Fibroblast of lung (primary cell): ENCODE results near the gene PCSK5. TPM values are rescaled to one million over a fixed set of nuclear protein-coding genes. Genes with fewer than 3 reads are reported as not detected.

ENCODE experiments used
- DNase-seq, 2 donors: peaks; one replicate each; pipeline versions ENCODE4 v3.0.0 to v3.0.0-alpha.2; 2010; ENCODE audit warnings: low read depth in 2 of 2
- H2AFZ ChIP-seq: 2 replicates; pipeline ENCODE4 v1.5.1; 2012; ENCODE audit warnings: low read length, control low read depth, inconsistent platforms
- H3K27ac ChIP-seq: 2 replicates; pipeline ENCODE4 v1.5.1; 2011; ENCODE audit warnings: low read length, control low read depth; ENCODE audit not compliant: insufficient read depth
- H3K27me3 ChIP-seq: 2 replicates; pipeline ENCODE4 v1.5.1; 2011; ENCODE audit warnings: mild to moderate bottlenecking, low read length; ENCODE audit not compliant: control insufficient read depth, insufficient read depth
- H3K36me3 ChIP-seq: 2 replicates; pipeline ENCODE4 v1.5.1; 2011; ENCODE audit warnings: low read length; ENCODE audit not compliant: control insufficient read depth, insufficient read depth
- H3K4me1 ChIP-seq: 2 replicates; pipeline ENCODE4 v1.5.1; 2011; ENCODE audit warnings: low read length; ENCODE audit not compliant: control insufficient read depth, insufficient read depth; ENCODE audit errors: extremely low read depth
- H3K4me2 ChIP-seq: 2 replicates; pipeline ENCODE4 v1.5.1; 2011; ENCODE audit warnings: low read length, control low read depth; ENCODE audit not compliant: insufficient read depth; ENCODE audit errors: extremely low read depth
- H3K4me3 ChIP-seq, 4 experiments: fragments of 200-600 bp in 1 of 4; sonication (generic) in 1 of 4; replicated peaks in 1 of 4; 2 replicates each; pipeline ENCODE4 v1.5.1; 2011 to 2016; ENCODE audit warnings: low read length in 4 of 4, low read depth in 3 of 4, mild to moderate bottlenecking in 3 of 4, control low read depth in 2 of 4, inconsistent platforms in 1 of 4, mixed read lengths in 1 of 4; ENCODE audit not compliant: insufficient read depth in 1 of 4; ENCODE audit errors: control extremely low read depth in 1 of 4
- H3K79me2 ChIP-seq: 2 replicates; pipeline ENCODE4 v1.5.1; 2012; ENCODE audit warnings: mild to moderate bottlenecking, low read length, inconsistent platforms; ENCODE audit not compliant: control insufficient read depth, insufficient read depth
- H3K9ac ChIP-seq: 2 replicates; pipeline ENCODE4 v1.5.1; 2011; ENCODE audit warnings: mild to moderate bottlenecking, low read length, control low read depth; ENCODE audit not compliant: insufficient read depth
- H3K9me3 ChIP-seq: 2 replicates; pipeline ENCODE4 v1.5.1; 2012; ENCODE audit warnings: low read depth, low read length; ENCODE audit not compliant: control insufficient read depth, insufficient read depth
- H4K20me1 ChIP-seq: 2 replicates; pipeline ENCODE4 v1.5.1; 2011; ENCODE audit warnings: low read length; ENCODE audit not compliant: control insufficient read depth, insufficient read depth; ENCODE audit errors: extremely low read depth
- CTCF ChIP-seq, 2 donors: IDR thresholded peaks in 1 of 2; conservative IDR thresholded peaks in 1 of 2; 1 replicate in 1 of 2; 2 replicates in 1 of 2; pipeline ENCODE4 v1.5.1; 2011 to 2012; ENCODE audit warnings: low read length in 2 of 2, control low read depth in 1 of 2, inconsistent platforms in 1 of 2, low read depth in 1 of 2, mild to moderate bottlenecking in 1 of 2
- EZH2 ChIP-seq: IDR thresholded peaks from 2 replicates; pipeline ENCODE4 v1.5.1; 2012; ENCODE audit warnings: low read length, control low read depth, mild to moderate bottlenecking; ENCODE audit errors: missing control alignments
- polyA plus RNA-seq, 2 donors: library from polyadenylated mRNA; depleted of rRNA in 1 of 2; stranded (reverse) in 1 of 2; unstranded in 1 of 2; fragments of >200 nt; gene quantifications; 2 replicates each; pipeline ENCODE4 v1.2.1, GENCODE V29; 2011 to 2012; ENCODE audit warnings: missing spikeins in 1 of 2
- total RNA-seq: library from RNA; depleted of rRNA; stranded (reverse); fragments of >200 nt; gene quantifications from 2 replicates; pipeline ENCODE4 v1.2.1, GENCODE V29; 2014

The PCSK5 gene
- total and polyA plus RNA-seq, 2 donors (not counting 1 experiment from before 2014, with no cell fraction given): 3.1 to 4.8 TPM

- H3K27ac ChIP-seq: no peak overlapping the region
- no peaks in the 10 kb centered on the region for H3K36me3 ChIP-seq
- H4K20me1 ChIP-seq: no peaks in the 10 kb centered on the region
- no peak for DNase-seq
- H3K4me3 ChIP-seq: no peak overlapping the region
- H2AFZ ChIP-seq: no peak overlapping the region
- no peaks in the 10 kb centered on the region for H3K27me3 ChIP-seq
- no peaks in the 10 kb centered on the region for H3K9me3 ChIP-seq
- no peak for TF ChIP-seq EZH2
- no peak for TF ChIP-seq CTCF (conservative IDR thresholded peaks at IDR 0.05 in 1 of 2, IDR thresholded peaks at IDR 0.05 in 1 of 2; ENCODE audit: low read depth in 1 of 2, low read length in 2 of 2)
- H3K79me2 ChIP-seq: no peaks in the 10 kb centered on the region
- no peak overlapping the region for H3K9ac ChIP-seq
- H3K4me2 ChIP-seq: no peak overlapping the region
- H3K4me1 ChIP-seq: no peaks in the 10 kb centered on the region
These were observed 37.7 kb upstream of the PCSK5 start for GRCh38 chr9:75852746-75853145.

GRCh38 chr9:75855509-75855908, 35.0 kb upstream of the PCSK5 start:
- H3K36me3 ChIP-seq: no peaks in the 10 kb centered on the region
- no peaks in the 10 kb centered on the region for H3K4me1 ChIP-seq
- H2AFZ ChIP-seq: no peak overlapping the region
- DNase-seq: peak in 1 of 2 donors; percentile 17
- H3K27me3 ChIP-seq: no peaks in the 10 kb centered on the region
- no peaks in the 10 kb centered on the region for H4K20me1 ChIP-seq
- H3K4me2 ChIP-seq: no peak overlapping the region
- TF ChIP-seq EZH2 (no peak), CTCF (conservative IDR thresholded peaks at IDR 0.05 in 1 of 2, IDR thresholded peaks at IDR 0.05 in 1 of 2; ENCODE audit: low read depth in 1 of 2, low read length in 2 of 2) (peak; percentile 3 to 41)
- no peak overlapping the region for H3K4me3 ChIP-seq
- H3K9ac ChIP-seq: no peak overlapping the region
- no peaks in the 10 kb centered on the region for H3K9me3 ChIP-seq
- no peak overlapping the region for H3K27ac ChIP-seq
- H3K79me2 ChIP-seq: no peaks in the 10 kb centered on the region

GRCh38 chr9:75858497-75859092, 31.9 kb upstream of the PCSK5 start:
- H4K20me1 ChIP-seq: no peaks in the 10 kb centered on the region
- no peaks in the 10 kb centered on the region for H3K27me3 ChIP-seq
- TF ChIP-seq CTCF (conservative IDR thresholded peaks at IDR 0.05 in 1 of 2, IDR thresholded peaks at IDR 0.05 in 1 of 2; ENCODE audit: low read depth in 1 of 2, low read length in 2 of 2) (no peak), EZH2 (no peak)
- no peak overlapping the region for H3K4me3 ChIP-seq
- H3K9ac ChIP-seq: no peak overlapping the region
- H3K79me2 ChIP-seq: no peaks in the 10 kb centered on the region
- H3K36me3 ChIP-seq: no peaks in the 10 kb centered on the region
- DNase-seq: no peak
- no peaks in the 10 kb centered on the region for H3K4me1 ChIP-seq
- H3K4me2 ChIP-seq: no peak overlapping the region
- no peak overlapping the region for H3K27ac ChIP-seq
- no peaks in the 10 kb centered on the region for H3K9me3 ChIP-seq
- H2AFZ ChIP-seq: no peak overlapping the region
